K562 (cell line): ENCODE measurements around the gene DDIT3. TPM values are rescaled to one million over a fixed set of nuclear protein-coding genes. Genes with fewer than 3 reads are reported as not detected.

Experiments
- C11orf30 ChIP-seq: fragments of 450-650 bp; IDR thresholded peaks from 2 replicates; pipeline ENCODE4 v1.6.1; 2016; ENCODE audit warnings: low read depth, mild to moderate bottlenecking
- CEBPZ ChIP-seq: fragments of 150-350 bp; IDR thresholded peaks from 2 replicates; pipeline ENCODE4 v1.6.1; 2014; ENCODE audit warnings: low read depth, mild to moderate bottlenecking, low read length, borderline replicate concordance
- CHCHD3 ChIP-seq: fragments of 250-450 bp; sonication (Bioruptor Pico); IDR thresholded peaks from 2 replicates; pipeline ENCODE4 v2.1.2; 2022; ENCODE audit warnings: mild to moderate bottlenecking
- CREBBP ChIP-seq: IDR thresholded peaks from one replicate; pipeline ENCODE4 v1.6.1; 2012; ENCODE audit warnings: low read depth, mild to moderate bottlenecking, control low read depth, inconsistent platforms, low read length
- CREM ChIP-seq: IDR thresholded peaks from 2 replicates; pipeline ENCODE4 v1.6.1; 2014; ENCODE audit warnings: antibody characterized with exemption, low read depth
- DMBX1 ChIP-seq: fragments of 250-450 bp; sonication (Bioruptor Pico); IDR thresholded peaks from 2 replicates; pipeline ENCODE4 v1.8.0; 2022; ENCODE audit warnings: inconsistent platforms, mild to moderate bottlenecking, moderate library complexity, borderline replicate concordance
- KDM1A ChIP-seq, 2 experiments: fragments of 450-650 bp; IDR thresholded peaks; 2 replicates each; pipeline ENCODE4 v1.6.1; 2016; ENCODE audit warnings: mild to moderate bottlenecking in 2 of 2
- KDM4B ChIP-seq, 2 experiments: fragments of 450-650 bp in 1 of 2; sonication (generic) in 1 of 2; IDR thresholded peaks; 2 replicates each; pipeline ENCODE4 v1.6.1; 2016 to 2017; ENCODE audit warnings: borderline replicate concordance in 2 of 2, antibody characterized with exemption in 1 of 2, low read depth in 1 of 2, mild to moderate bottlenecking in 1 of 2
- MLLT1 ChIP-seq, 2 experiments: fragments of 450-650 bp; IDR thresholded peaks; 2 replicates each; pipeline ENCODE4 v1.6.1; 2016
- NEUROD1 ChIP-seq: fragments of 150-350 bp; IDR thresholded peaks from 2 replicates; pipeline ENCODE4 v1.6.1; 2014; ENCODE audit warnings: borderline replicate concordance, low read length, low read depth; ENCODE audit not compliant: partially characterized antibody
- PKNOX1 ChIP-seq: fragments of 450-650 bp; IDR thresholded peaks from 2 replicates; pipeline ENCODE4 v1.6.1; 2016
- RCOR1 ChIP-seq, 2 experiments: IDR thresholded peaks; 2 replicates each; pipeline ENCODE4 v1.6.1; 2012; ENCODE audit warnings: low read depth in 2 of 2, low read length in 2 of 2, borderline replicate concordance in 1 of 2, improper control_type of control experiment in 1 of 2
- SMAD2 ChIP-seq: fragments of 150-350 bp; IDR thresholded peaks from 2 replicates; pipeline ENCODE4 v1.6.1; 2014; ENCODE audit warnings: low read depth, mild to moderate bottlenecking, low read length
- SMAD3 ChIP-seq: fragments of 450-650 bp; formaldehyde crosslinking; conservative IDR thresholded peaks from 2 replicates; pipeline ENCODE4 v1.4.0; 2020; ENCODE audit warnings: mild to moderate bottlenecking
- SOX6 ChIP-seq: fragments of 450-650 bp; IDR thresholded peaks from 2 replicates; pipeline ENCODE4 v1.6.1; 2014; ENCODE audit warnings: mild to moderate bottlenecking
- STAT5A ChIP-seq: IDR thresholded peaks from 2 replicates; pipeline ENCODE4 v1.6.1; 2012; ENCODE audit warnings: low read length, inconsistent platforms, borderline replicate concordance
- TCFL5 ChIP-seq: fragments of 250-450 bp; sonication (Bioruptor Pico); conservative IDR thresholded peaks from 2 replicates; pipeline ENCODE4 v1.6.1; 2021; ENCODE audit warnings: mild to moderate bottlenecking, moderate library complexity, matching md5 sums
- TRIM28 ChIP-seq: fragments of 450-650 bp; IDR thresholded peaks from 2 replicates; pipeline ENCODE4 v1.6.1; 2017
- XRCC3 ChIP-seq: fragments of 450-650 bp; IDR thresholded peaks from 2 replicates; pipeline ENCODE4 v1.6.1; 2017; ENCODE audit warnings: mild to moderate bottlenecking, moderate library complexity
- ZBTB17 ChIP-seq: fragments of 450-650 bp; formaldehyde crosslinking; IDR thresholded peaks from 2 replicates; pipeline ENCODE4 v1.4.0; 2020; ENCODE audit warnings: mild to moderate bottlenecking
- ZBTB49 ChIP-seq: sonication (generic); formaldehyde crosslinking; IDR thresholded peaks from 2 replicates; pipeline ENCODE4 v1.8.0; 2022; ENCODE audit warnings: missing genetic modification reagents, mild to moderate bottlenecking, borderline replicate concordance
- ZNF431 ChIP-seq: sonication (generic); formaldehyde crosslinking; IDR thresholded peaks from 2 replicates; pipeline ENCODE4 v1.8.0; 2022; ENCODE audit warnings: mild to moderate bottlenecking, missing genetic modification reagents
- polyA plus RNA-seq, 8 experiments: library from polyadenylated mRNA; depleted of rRNA in 4 of 8; stranded (reverse) in 5 of 8; unstranded in 3 of 8; fragments of >200 nt; fragmentation: Nextera tagmentation in 2 of 8; fragmentation: Illumina TruSeq in 1 of 8; extraction: Ambion mirVana in 2 of 8; extraction: Trizol in 1 of 8; gene quantifications; 2 replicates each; pipeline versions ENCODE4 v1.2.1 to v1.2.3, GENCODE V29; 2011 to 2014; ENCODE audit warnings: inconsistent platforms in 1 of 8, missing spikeins in 1 of 8
- total RNA-seq, 7 experiments: library from RNA; depleted of rRNA in 6 of 7; stranded (reverse); fragments of >200 nt in 6 of 7; fragmentation: Illumina TruSeq in 2 of 7; extraction: Trizol in 2 of 7; gene quantifications; 2 replicates each; pipeline versions ENCODE4 v1.2.1 to v1.2.3, GENCODE V29; 2011 to 2021; ENCODE audit warnings: low replicate concordance in 1 of 7

The DDIT3 gene
- total and polyA plus RNA-seq, 9 of the 15 experiments (the other 6 are each of a cell fraction or from before 2014, with no cell fraction given), result 59.1 to 272 (median 89.9) TPM

- TF ChIP-seq ZBTB17 (no peak), CREM (no peak), C11orf30 (no peak), SMAD2 (no peak), TCFL5 (CRISPR knock-in tag) (no peak), ZBTB49 (CRISPR knock-in tag) (no peak), MLLT1 (IDR thresholded peaks at IDR 0.05) (no peak), TRIM28 (no peak), NEUROD1 (no peak), SMAD3 (no peak), RCOR1 (IDR thresholded peaks at IDR 0.05; ENCODE audit: borderline replicate concordance in 1 of 2, low read depth in 2 of 2, low read length in 2 of 2) (peak in 1 of 2 experiments; percentile 57; a peak in 1 of 4 replicates), ZNF431 (CRISPR knock-in tag) (no peak), STAT5A (no peak), CEBPZ (no peak), PKNOX1 (no peak), XRCC3 (no peak), KDM1A (IDR thresholded peaks at IDR 0.05) (no peak), KDM4B (IDR thresholded peaks at IDR 0.05; ENCODE audit: borderline replicate concordance in 2 of 2, low read depth in 1 of 2) (no peak), DMBX1 (CRISPR knock-in tag) (no peak), CREBBP (no peak), CHCHD3 (CRISPR knock-in tag) (no peak), SOX6 (no peak)
These were observed 29.8 kb upstream of the DDIT3 start, which contains the start of gene KIF5A (continued) for GRCh38 chr12:57549909-57550640.
